ENCODE measurements around the gene VWA8.
"Not testable (repeated sequence)": the region's sequence is repeated elsewhere in the genome, so short reads cannot be mapped to it uniquely, and the experiment has no call there.

VWA8 gene

GRCh38 chr13:41644742-41645141 lies 316.2 kb downstream of the VWA8 start:
- no peak for DNase-seq (ENCODE audit: low spot score)

GRCh38 chr13:41643507-41643906 lies 317.4 kb downstream of the VWA8 start:
- DNase-seq (ENCODE audit: low spot score) = no peak

- no peak for DNase-seq (ENCODE audit: low spot score)
Observed at GRCh38 chr13:41641961-41642360, 318.9 kb downstream of the VWA8 start.

- no peak for DNase-seq (ENCODE audit: low spot score)
Observed at GRCh38 chr13:41641429-41641828, 319.5 kb downstream of the VWA8 start.

- DNase-seq (ENCODE audit: low spot score) = no peak
Observed at GRCh38 chr13:41639955-41640780, 320.7 kb downstream of the VWA8 start.

GRCh38 chr13:41639237-41639904 lies 321.5 kb downstream of the VWA8 start:
- DNase-seq (ENCODE audit: low spot score) = no peak

GRCh38 chr13:41637586-41637985 lies 323.3 kb downstream of the VWA8 start:
- no peak for DNase-seq (ENCODE audit: low spot score)

GRCh38 chr13:41637032-41637431 lies 323.9 kb downstream of the VWA8 start:
- not testable (repeated sequence) for DNase-seq (ENCODE audit: low spot score)

- DNase-seq (ENCODE audit: low spot score) = not testable (repeated sequence)
Observed at GRCh38 chr13:41636590-41636989, 324.3 kb downstream of the VWA8 start.

GRCh38 chr13:41634407-41634806 lies 326.5 kb downstream of the VWA8 start:
- no peak for DNase-seq (ENCODE audit: low spot score)

- DNase-seq (ENCODE audit: low spot score) = no peak
Observed at GRCh38 chr13:41633776-41634175, 327.1 kb downstream of the VWA8 start.

- DNase-seq (ENCODE audit: low spot score) = no peak
Observed at GRCh38 chr13:41631296-41631965, 329.5 kb downstream of the VWA8 start.

- no peak for DNase-seq (ENCODE audit: low spot score)
Observed at GRCh38 chr13:41627425-41627824, 333.5 kb downstream of the VWA8 start.

- no peak for DNase-seq (ENCODE audit: low spot score)
Observed at GRCh38 chr13:41624041-41624440, 336.9 kb downstream of the VWA8 start.

- DNase-seq (ENCODE audit: low spot score) = no peak
Observed at GRCh38 chr13:41622432-41623429, 338.2 kb downstream of the VWA8 start.

- no peak for DNase-seq (ENCODE audit: low spot score)
Observed at GRCh38 chr13:41621716-41622431, 339.0 kb downstream of the VWA8 start.

- not testable (repeated sequence) for DNase-seq (ENCODE audit: low spot score)
Observed at GRCh38 chr13:41617633-41618032, 343.3 kb downstream of the VWA8 start.

- no peak for DNase-seq (ENCODE audit: low spot score)
Observed at GRCh38 chr13:41616151-41616550, 344.8 kb downstream of the VWA8 start.

GRCh38 chr13:41615528-41615855 lies 345.4 kb downstream of the VWA8 start:
- no peak for DNase-seq (ENCODE audit: low spot score)

- DNase-seq (ENCODE audit: low spot score) = no peak
Observed at GRCh38 chr13:41614671-41615527, 346.0 kb downstream of the VWA8 start.
